ENCODE data around the gene TRIM38.

Gene TRIM38

DNA sequence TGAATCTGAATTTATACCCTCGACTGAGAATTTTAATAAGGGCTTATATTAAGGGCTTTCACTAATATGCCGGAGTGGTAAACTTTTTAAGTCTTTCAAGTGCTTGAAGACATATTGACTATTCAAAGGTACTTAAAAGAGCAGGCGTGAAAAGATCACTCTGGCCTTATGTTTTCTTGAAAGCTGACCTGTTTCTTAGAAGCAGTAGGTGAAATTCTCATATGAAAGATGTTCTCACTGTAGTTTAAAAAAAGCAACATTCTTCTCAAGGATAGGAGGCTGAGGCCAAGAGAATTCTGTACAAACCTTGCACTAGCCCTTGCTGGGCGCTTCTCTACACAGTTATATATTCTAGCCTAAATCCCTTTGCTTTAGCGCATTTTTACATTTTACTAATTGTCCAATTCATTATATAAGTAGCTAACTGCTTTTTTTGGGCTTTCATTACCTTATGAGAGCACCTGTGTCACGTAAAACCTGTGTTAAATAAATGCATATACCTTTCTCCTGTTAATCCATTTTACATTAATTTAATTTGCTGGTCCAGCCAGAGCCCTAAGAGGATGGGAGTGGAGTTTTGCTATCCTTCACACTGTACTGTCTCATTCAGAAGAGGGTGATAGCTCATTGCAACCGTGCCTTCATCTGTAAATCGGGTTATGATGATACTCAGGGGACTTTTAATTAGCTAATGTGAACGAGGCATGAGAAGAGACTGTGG, 65.0 kb downstream of the TRIM38 start:
- no peak for DNase-seq (ENCODE audit: low read depth)

DNA sequence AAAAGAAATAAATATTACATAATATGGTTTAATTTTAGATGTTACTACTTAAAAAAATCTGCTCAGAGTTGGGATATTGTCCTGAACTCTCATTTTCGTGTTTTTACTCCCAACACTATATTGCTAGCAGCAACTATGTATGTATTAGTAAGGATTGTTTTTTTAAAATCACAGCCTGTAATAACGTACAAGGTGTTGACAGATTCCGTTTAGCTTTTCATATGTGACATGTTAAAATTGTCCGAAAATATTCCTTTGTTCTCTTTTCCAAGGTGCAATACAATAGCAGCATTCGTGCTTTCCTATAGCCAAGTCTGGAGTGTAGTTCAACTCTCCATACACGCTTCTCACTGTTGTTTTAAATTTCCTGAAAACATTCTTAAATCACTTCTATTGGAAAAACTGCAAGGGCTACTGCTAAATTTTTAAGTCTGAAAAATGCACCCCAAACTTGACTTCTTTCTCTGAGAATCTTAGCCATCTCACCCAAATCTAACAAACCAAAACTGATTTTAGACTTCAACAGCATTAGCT, 65.7 kb downstream of the TRIM38 start:
- DNase-seq (ENCODE audit: low read depth) = no peak

DNA sequence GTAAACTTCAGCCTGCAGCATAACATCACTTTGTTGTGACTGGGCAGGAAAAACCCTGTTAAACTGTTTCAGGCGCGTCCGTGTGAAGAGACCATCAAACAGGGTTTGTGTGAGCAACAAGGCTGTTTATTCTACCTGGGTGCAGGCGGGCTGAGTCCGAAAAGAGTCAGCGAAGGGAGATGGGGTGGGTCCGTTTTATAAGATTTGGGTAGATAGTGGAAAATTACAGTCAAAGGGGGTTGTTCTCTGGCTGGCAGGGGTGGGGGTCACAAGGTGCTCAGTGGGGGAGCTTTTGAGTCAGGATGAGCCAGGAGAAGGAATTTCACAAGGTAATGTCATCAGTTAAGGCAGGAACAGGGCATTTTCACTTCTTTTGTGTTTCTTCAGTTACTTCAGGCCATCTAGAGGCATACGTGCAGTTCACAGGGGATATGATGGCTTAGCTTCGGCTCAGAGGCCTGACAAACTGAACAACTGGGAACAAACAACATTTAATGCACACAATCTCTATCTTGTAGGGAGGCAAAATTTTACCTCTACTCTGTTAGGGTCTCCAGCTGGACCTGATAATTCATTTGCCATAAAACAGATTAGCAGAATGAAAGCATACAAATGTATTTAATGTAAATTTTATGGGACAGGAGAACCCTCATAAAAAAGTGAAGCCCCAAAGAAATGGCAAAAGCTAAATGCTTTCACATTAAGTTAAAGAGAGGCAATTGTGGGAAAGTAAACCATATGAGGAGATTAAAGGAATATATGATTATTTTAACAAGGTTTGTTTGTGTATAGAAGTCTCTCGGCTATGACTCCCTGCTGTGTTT, 66.4 kb downstream of the TRIM38 start:
- no peak for DNase-seq (ENCODE audit: low read depth)

DNA sequence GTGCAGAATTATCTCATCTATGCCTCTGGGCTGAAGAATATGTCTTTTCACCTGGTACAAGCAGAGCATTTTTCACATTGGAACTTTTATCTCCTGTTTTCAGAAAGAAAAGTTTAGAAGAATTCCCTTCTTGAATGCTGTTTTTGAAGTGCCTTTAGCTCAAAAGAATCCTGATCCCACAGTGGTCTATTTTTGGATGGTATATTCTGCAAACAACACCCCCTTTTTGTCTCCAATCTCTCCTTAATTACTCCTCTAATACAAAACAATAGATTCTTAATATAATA, 66.9 kb downstream of the TRIM38 start:
- DNase-seq (ENCODE audit: low read depth) = no peak

DNA sequence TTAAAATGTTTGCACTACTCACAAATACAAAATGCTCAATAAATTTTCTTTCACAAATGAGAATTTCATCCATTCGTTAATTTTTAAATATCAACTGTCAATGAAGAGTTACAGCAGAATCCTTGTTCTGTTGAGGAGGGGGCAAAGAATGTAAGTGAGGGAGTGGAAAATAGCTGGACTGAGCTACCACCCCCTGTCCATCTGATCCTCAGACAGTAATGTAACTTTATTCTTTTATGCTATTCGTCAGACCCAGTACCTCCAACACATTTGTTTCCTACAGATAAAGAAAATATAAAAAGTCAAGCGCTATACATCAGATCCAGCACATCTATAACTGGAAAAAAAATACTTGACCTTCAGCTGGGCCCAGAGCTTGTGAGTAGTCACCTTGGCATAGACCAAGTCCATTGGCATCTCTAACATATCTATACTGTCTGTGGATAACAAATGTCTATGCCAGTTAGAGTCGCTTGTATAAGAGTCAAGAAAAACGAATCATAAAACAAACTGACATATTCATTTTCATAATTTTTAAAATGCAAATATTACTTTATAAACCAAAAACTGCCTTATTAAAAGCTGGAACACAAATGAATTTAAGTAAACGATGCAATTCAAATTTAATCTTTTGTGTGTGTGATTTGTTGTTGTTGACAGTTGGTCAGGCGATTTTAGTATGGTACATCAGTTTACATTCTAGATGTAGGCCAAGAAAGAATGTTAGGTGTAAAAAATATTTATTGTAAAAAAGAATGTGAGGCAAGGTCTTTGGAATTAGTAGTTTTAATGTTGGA, 67.5 kb downstream of the TRIM38 start:
- no peak for DNase-seq (ENCODE audit: low read depth)

DNA sequence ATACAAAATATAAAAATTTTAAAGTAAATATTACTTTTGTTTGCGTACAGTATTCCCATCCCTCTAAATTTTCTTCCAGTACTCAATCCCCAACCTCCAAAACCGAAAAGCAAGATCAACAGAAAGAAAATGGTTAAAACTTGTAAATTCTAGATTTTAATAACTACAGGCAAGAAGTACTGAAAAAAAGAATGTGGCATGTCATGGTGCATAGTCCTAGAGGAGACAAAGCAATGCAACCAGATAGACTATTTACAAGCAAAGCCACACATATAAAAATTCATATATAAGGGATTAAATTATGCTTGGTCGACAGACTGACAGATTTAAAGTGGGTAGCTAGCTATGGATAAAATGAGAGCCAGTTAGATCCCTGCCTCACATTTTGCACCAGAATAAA, 68.1 kb downstream of the TRIM38 start:
- no peak for DNase-seq (ENCODE audit: low read depth)

- peak; percentile 66 for DNase-seq (ENCODE audit: low read depth)
Measured at GRCh38 chr6:26031151-26031594, 68.6 kb downstream of the TRIM38 start.

GRCh38 chr6:26031595-26032339, 69.2 kb downstream of the TRIM38 start:
- peak; percentile 99 for DNase-seq (ENCODE audit: low read depth)

DNA sequence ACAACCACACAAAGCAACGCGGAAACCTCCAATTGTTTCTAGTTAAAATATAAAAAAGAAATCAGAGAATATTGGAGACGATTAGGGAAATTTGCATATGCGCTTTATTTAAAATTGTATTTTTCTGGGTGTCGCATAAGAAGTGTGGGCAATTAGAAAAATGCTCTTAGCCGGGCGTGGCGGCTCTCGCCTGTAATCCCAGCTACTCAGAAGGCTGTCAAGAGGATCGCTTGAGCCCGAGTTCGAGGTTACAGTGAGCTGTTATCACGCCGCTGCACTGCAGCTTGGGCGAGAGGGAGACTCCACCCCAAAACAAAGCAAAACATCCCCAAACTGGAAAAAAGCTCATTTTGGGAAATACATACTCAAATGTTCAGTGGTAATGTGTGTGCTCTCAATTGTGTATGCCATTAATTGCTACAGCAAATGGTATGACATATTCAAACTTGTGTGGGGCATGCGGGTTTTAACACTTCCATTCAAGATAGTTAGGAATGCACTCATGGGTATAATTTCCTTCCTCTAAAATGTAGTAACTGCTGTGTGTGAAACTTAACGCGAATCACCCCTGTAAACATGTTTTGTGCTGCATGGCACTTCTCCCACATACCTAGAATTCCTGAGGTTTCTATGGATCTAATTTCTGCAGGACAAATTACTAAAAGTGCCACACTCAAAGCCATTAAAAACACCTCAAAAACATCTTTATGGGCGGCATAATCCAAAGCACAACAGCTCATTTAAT, 69.9 kb downstream of the TRIM38 start:
- DNase-seq (ENCODE audit: low read depth) = peak; percentile 66

GRCh38 chr6:26033085-26033940, 70.7 kb downstream of the TRIM38 start:
- DNase-seq (ENCODE audit: low read depth) = peak; percentile 98

- DNase-seq (ENCODE audit: low read depth) = no peak
Measured at GRCh38 chr6:26033941-26034354, 71.3 kb downstream of the TRIM38 start.

DNA sequence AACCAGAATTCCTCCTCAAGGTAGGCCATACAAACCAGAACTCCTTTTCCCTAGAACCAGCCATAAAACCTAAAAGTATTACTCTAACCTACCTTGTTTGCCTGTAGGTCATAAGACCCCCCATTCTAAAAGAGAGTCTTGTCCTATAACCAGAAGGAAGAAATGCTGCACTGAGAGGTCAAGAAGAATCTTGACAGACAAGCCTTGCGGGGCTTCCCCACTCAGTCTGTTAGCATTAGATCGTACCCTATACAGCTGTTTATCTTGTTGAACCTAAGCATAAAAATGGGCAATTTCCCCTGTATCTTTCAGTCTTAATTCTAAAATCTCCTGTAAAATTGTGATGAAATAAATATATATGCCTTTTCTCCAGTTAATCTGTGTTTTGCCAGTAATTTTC, 72.3 kb downstream of the TRIM38 start:
- DNase-seq (ENCODE audit: low read depth) = no peak
